ENCODE data around the gene ASIC4.

ASIC4 gene

DNA sequence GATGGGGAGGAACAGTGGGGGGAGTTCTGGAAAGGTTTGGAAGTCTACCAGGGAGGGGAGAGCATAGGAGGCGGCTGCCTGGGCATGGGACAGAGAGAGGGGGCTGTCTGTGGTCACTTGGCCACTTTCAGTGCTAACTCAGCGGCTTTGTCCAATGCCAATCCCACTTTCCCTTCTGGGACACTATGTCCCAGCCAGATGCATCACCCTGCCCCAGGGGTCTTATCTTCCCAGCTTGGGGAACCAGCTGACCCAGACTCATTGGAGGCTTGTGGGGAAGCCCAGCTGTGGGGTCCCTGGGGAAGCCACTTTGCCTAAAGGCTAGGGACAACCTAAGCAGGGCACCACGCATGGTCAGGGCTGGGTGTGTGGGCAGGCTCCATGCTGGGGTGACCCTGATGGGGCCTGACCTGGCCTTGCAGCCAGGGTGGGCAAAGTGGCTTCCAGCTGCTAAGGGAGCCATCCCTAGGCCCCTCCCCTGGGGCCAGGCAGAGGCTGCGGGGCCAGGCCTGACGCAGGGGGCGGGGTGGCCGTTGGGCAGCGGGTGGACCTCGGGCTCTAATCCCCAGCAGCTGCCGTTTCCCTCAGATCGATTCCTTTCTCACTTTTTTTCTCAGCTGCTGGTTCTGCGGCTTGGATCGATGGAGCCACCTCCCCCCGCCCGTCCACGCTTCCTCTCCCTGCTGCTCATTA lies 1.6 kb upstream of the ASIC4 start:
- in situ Hi-C loops (cut with HindIII; ENCODE audit: low sequenced_read_pairs), result no loop called here

DNA sequence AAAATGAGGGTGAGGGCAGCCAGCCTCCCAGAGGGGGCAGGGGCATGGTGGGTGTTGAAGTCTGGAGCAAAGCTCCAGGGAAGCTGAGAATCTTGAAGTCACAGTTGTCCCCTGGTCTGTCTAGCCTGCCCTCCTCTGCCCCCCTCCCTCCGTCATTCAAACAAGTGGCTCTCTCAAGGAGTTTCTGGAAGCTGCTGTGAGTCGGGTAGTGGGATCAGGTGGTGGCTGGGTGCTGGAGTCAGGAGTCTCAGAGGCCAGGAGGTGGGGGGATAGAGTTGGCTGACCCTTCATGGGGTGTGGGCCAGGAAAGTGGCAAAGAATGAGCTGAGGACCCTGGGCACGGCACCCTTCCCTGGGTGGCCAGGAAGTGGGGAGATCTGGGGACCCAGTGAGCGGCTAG lies 495 bp upstream of the ASIC4 start:
- in situ Hi-C loops (cut with HindIII; ENCODE audit: low sequenced_read_pairs), result no loop called here

DNA sequence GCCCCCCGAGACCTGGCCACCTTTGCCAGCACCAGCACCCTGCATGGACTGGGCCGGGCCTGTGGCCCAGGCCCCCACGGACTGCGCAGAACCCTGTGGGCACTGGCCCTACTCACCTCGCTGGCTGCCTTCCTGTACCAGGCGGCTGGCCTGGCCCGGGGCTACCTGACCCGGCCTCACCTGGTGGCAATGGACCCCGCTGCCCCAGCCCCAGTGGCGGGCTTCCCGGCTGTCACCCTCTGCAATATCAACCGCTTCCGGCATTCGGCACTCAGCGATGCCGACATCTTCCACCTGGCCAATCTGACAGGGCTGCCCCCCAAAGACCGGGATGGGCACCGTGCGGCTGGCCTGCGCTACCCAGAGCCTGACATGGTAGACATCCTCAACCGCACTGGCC lies 554 bp downstream of the ASIC4 start:
- in situ Hi-C loops (cut with HindIII; ENCODE audit: low sequenced_read_pairs), result no loop called here

- in situ Hi-C loops (cut with HindIII; ENCODE audit: low sequenced_read_pairs), result no loop called here
Observed at GRCh38 chr2:219515874-219516629, 1.8 kb downstream of the ASIC4 start.

GRCh38 chr2:219516888-219517287 lies 2.6 kb downstream of the ASIC4 start:
- in situ Hi-C loops (cut with HindIII; ENCODE audit: low sequenced_read_pairs), result no loop called here

DNA sequence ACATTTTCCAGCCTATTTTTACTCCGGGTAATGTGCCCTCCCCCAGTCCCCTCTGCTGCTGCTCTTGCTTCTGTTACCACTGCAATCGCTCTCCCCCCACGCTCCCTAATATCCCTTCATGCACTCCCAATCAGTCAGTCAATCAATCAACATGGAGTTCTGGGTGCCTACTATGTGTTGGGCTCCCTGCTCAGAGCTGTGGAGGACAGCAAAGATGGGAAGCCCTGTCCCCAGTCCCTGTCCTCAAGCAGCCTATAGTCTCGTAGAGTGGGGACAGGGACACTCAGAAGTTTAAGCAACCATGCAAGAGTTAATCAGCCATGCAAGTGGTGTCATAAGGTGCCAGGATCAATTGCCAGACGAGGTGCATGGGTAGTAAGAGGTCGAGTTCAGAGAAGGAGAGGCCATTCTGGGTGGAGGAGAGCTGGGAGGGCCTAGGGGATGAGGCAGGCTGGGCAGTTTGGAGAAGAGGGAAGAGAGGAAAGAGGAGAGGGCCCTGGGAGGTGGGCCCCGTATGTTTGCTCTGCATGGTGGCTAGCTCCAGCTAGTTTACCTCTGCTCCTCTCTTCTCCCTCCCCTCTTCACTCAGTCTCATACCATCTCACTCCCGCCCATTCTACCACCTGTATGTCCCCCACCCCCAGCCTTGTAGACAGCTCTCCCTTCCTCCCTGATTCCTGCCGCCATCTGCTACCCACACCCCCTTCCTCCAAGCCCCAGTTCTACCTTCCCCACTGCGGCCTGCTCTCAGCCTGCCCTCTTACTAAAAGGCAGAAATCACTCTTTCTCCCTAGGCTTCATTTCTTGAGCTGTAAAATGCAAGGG lies 3.9 kb downstream of the ASIC4 start:
- in situ Hi-C loops (cut with HindIII; ENCODE audit: low sequenced_read_pairs), result no loop called here

GRCh38 chr2:219519526-219519916 lies 5.2 kb downstream of the ASIC4 start:
- in situ Hi-C loops (cut with HindIII; ENCODE audit: low sequenced_read_pairs), result no loop called here

DNA sequence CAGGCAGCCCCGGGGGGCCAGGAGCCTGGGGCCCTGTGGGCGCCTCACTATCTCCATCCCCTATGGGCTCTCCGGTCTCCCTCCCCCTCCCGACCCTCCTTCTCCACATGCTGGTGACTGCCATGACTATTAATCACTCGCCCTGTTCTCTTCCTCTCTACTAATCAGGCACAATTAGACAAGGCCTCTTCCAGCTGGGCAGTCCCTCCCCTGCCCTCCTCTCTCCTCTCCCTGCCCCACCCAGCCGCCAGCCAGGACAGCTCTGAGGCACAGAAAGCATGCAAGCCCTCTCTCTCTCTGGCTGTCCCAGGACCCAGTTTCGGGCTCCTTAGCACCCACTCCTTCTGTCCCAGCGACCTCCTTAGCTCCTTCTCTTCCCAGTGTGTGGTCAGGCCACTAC lies 5.8 kb downstream of the ASIC4 start:
- in situ Hi-C loops (cut with HindIII; ENCODE audit: low sequenced_read_pairs), result no loop called here

DNA sequence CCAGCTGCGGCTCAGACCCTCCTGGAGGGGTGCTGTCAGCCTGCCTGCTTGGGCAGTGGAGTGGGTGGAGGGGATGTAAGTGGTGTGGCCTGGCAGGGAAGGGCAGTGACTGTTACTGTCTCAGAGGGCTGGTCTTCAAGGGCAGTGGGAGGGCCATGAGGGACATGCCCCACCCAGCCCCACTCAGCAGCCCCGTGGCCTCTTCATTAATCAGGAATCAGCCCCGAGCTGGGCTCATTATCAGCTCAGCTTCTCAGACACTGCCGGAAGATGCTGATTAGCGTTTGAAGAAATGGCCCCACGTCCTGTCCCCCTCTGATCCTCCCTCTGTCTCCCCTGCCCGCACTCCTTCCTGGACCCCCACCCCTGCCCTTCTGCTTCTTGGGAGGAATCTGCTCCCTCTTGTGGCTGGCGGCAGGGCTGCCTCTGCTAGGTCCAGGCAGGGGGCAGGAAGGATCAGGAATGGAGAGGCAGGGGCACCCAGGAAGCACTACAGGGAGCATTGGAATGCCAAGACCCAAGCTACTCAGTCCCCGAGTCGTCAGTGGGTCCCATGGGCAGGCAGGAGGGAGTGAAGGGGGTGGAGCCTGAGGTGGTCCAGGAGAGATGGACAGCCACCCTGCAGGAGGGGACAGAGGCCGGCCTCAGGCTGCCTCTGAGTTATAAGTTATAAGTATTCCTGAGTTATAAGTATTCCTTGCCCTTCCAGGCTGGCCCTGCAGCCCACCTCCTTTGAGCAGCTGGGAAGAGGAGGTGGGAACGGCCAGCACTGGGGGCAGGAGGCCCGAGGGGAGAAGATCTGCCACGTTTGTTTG lies 7.0 kb downstream of the ASIC4 start:
- in situ Hi-C loops (cut with HindIII; ENCODE audit: low sequenced_read_pairs), result no loop called here

DNA sequence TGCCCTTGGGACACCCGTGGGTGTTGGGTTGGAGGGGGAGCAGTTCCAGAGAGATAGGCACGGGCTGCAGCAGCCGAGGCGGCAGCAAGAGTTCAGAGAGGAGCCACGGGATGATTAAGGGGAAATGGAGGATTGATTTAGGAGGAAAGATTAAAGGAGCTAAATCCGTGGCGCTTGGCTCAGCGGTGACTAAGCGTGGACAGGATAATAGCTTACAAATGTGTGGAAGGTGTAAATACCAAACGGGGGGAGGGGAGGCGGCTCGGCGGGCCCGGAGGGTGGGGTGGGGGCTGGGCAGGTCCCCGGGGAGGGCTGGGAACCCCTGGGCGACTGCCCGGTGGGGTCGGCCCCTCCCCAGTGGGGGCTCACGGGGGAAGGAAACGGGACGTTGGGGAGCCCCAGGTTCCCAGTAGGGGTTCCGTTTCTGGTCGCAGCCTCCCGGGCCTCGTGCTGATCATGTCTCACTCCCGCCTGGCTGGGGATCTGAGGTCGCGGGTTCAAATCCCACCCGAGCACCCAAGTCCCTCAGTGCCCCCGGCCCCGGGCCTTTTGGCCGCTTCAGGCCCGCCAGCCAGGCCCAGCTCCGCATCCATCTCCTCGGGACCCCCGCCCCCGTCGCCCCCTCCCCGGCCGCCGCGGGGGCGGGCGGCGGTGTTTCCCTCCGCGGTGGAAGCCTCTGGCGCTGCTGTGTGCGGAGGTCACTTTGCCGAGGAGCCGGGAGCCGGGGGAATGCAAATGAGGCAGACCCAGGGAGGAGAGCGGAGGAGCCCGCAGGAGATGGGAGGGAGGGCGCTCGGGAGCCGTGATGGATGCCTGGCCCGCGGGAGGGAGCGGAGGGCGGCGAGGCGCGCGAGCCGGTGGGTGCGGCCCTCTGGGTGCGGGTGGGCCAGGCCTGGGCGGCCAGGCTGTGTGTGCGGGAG lies 8.1 kb downstream of the ASIC4 start:
- in situ Hi-C loops (cut with HindIII; ENCODE audit: low sequenced_read_pairs), result no loop called here

- in situ Hi-C loops (cut with HindIII; ENCODE audit: low sequenced_read_pairs), result no loop called here
Observed at GRCh38 chr2:219523031-219523671, 8.9 kb downstream of the ASIC4 start.

- in situ Hi-C loops (cut with HindIII; ENCODE audit: low sequenced_read_pairs), result no loop called here
Observed at GRCh38 chr2:219524817-219525216, 10.5 kb downstream of the ASIC4 start.

DNA sequence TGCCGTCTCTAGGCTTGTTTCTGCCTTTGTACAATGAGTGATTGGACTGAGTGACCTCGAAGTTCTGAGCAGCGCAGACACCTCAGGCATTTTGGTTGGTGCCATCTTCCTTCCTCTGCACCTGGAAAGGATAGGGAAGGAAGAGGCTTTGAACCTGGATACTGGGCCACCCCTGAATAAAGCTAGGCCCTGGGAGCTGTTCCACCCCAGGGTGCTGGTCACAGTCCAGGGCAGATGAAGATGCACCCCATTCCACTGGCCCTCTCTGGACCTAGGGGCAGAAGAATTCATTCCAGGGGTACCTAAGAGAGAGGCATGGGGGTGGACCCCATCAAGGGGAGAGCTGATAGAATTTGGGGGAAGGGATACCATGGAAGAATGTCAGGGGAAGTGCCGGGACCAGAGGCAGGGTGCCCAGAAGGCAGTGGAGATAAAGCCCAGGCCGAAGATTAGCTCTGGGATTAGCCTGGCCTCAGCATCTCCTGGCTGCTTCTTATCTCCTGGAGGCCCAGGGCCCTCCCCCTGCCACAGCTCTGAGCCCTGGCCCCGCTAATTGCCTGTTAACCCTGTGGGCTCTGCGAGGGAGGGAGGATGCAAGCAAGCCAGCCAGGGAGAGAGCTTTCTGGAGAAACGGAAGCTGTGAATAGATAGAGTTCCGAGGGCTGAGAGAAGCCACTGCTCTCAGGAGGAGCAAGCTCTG lies 11.4 kb downstream of the ASIC4 start:
- in situ Hi-C loops (cut with HindIII; ENCODE audit: low sequenced_read_pairs), result no loop called here

GRCh38 chr2:219526320-219527075 lies 12.2 kb downstream of the ASIC4 start:
- in situ Hi-C loops (cut with HindIII; ENCODE audit: low sequenced_read_pairs), result no loop called here

- in situ Hi-C loops (cut with HindIII; ENCODE audit: low sequenced_read_pairs), result no loop called here
Observed at GRCh38 chr2:219527076-219527394, 12.8 kb downstream of the ASIC4 start.

- in situ Hi-C loops (cut with HindIII; ENCODE audit: low sequenced_read_pairs), result no loop called here
Observed at GRCh38 chr2:219527472-219527871, 13.2 kb downstream of the ASIC4 start.

DNA sequence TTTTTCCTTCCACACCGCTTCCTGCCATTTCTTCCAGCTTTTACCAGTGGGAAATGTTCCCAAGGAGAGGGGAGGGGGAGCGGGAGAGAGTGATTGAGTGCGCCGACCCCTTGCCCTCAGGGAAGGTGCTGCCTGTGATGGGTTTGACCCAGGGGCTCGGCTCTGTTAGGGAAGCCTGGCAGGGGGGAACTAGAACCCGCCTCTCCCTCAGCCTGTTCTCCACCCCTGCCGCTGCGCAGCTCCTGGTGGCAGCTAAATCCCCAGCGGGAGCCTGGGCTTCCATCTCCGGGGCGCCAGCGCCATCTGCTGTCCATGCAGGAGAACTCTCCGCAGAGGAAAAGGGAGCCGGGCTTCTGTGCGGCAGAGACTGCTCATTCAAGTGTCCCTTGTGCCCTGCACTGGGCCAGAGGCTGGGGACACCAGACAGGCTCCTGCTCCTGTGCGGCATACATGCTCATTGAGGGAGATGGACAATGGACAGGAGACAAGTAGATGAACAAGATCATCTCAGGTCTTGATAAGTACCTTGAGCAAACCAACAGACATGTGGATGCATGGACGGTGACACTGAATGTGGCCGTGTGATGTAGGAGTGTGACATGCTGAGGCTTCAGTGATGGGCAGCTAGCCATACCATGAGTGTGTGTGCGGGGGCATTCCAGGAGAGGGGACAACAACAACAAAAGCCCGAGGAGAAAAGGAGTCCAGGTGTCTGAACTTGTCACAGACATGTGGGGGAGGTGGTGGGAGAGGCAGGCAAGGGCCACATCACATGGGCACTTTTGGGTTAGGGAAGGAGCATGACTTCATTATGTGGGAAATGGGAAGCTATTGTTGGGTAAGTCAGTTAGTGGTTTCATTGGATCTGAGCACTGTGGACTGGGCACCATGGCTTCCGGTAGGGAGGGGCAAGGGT lies 16.0 kb downstream of the ASIC4 start:
- in situ Hi-C loops (cut with HindIII; ENCODE audit: low sequenced_read_pairs), result no loop called here
